Activated T-helper 2 cell treated with anti-CD3 and anti-CD28 coated beads, Interferon-gamma antibody, Interleukin-2, Interleukin-4, amounts not matched to agents 10 μg/mL and 5 μg/mL and 100 μg/mL, durations not matched to agents 14 hours and 24 hours and 36 hours (primary cell): ENCODE measurements around the gene ULK4. TPM values are rescaled to one million over a fixed set of nuclear protein-coding genes. Genes with fewer than 3 reads are reported as not detected.
"Not testable (repeated sequence)": the region's sequence is repeated elsewhere in the genome, so short reads cannot be mapped to it uniquely, and the experiment has no call there.

Experiments
- DNase-seq: peaks from one replicate; pipeline ENCODE4 v3.0.0; 2021; ENCODE audit warnings: low spot score
- H3K27ac Mint-ChIP-seq: one replicate; pipeline ENCODE4 v1.8.0; 2021; ENCODE audit warnings: mixed read lengths
- H3K27me3 Mint-ChIP-seq: one replicate; pipeline ENCODE4 v1.8.0; 2021; ENCODE audit warnings: low read depth, mixed read lengths
- H3K36me3 Mint-ChIP-seq: one replicate; pipeline ENCODE4 v1.8.0; 2021; ENCODE audit warnings: low read depth, mixed read lengths
- H3K4me1 Mint-ChIP-seq: one replicate; pipeline ENCODE4 v1.8.0; 2021; ENCODE audit warnings: low read depth, mixed read lengths
- H3K4me3 Mint-ChIP-seq: one replicate; pipeline ENCODE4 v1.8.0; 2021; ENCODE audit warnings: low read depth, mild to moderate bottlenecking, moderate library complexity, mixed read lengths
- H3K9me3 Mint-ChIP-seq: one replicate; pipeline ENCODE4 v1.8.0; 2021; ENCODE audit warnings: mixed read lengths
- intact Hi-C: fragments of 100-400 bp; cut with micrococcal nuclease; formaldehyde crosslinking; loops from one replicate; pipeline ENCODE4 v1.15.1; 2023
- total RNA-seq: library from RNA; stranded (reverse); gene quantifications from 2 replicates; pipeline ENCODE4 v1.2.3, GENCODE V29; 2022

The ULK4 gene
- total RNA-seq, 1 donor from 2014 or later = 7.5 TPM

GRCh38 chr3:41846850-41847249 lies 115.1 kb downstream of the ULK4 start:
- Mint-ChIP-seq H3K4me1 (peaks cover 8% of the 10 kb centered on the region), H3K9me3 (peaks cover 24% of the 10 kb centered on the region), H3K36me3 (peaks cover 5% of the 10 kb centered on the region), H3K4me3 (no peak overlapping the region), H3K27me3 (no peaks in the 10 kb centered on the region), H3K27ac (no peak overlapping the region)
- intact Hi-C loops = no loop called here
- no peak for DNase-seq

- peaks cover 5% of the 10 kb centered on the region for H3K36me3 Mint-ChIP-seq
- H3K9me3 Mint-ChIP-seq = peaks cover 21% of the 10 kb centered on the region
- H3K27ac Mint-ChIP-seq = no peak overlapping the region
- no peak overlapping the region for H3K4me3 Mint-ChIP-seq
- H3K27me3 Mint-ChIP-seq = no peaks in the 10 kb centered on the region
- DNase-seq = no peak
- peaks cover 8% of the 10 kb centered on the region for H3K4me1 Mint-ChIP-seq
- intact Hi-C loops = no loop called here
Observed at GRCh38 chr3:41845826-41846225, 116.1 kb downstream of the ULK4 start.

- H3K9me3 Mint-ChIP-seq = peaks cover 24% of the 10 kb centered on the region
- H3K4me1 Mint-ChIP-seq, intact Hi-C loops, DNase-seq, H3K27ac Mint-ChIP-seq, H3K4me3 Mint-ChIP-seq, H3K36me3 Mint-ChIP-seq, H3K27me3 Mint-ChIP-seq: not testable (repeated sequence)
Observed at GRCh38 chr3:41844256-41844655, 117.6 kb downstream of the ULK4 start.

GRCh38 chr3:41840936-41841668 lies 120.8 kb downstream of the ULK4 start:
- H3K36me3 Mint-ChIP-seq, DNase-seq, H3K4me1 Mint-ChIP-seq, H3K4me3 Mint-ChIP-seq, H3K27me3 Mint-ChIP-seq, intact Hi-C loops, H3K27ac Mint-ChIP-seq: not testable (repeated sequence)
- H3K9me3 Mint-ChIP-seq = peaks cover 22% of the 10 kb centered on the region

GRCh38 chr3:41836360-41837134 lies 125.4 kb downstream of the ULK4 start:
- Mint-ChIP-seq H3K36me3 (no peaks in the 10 kb centered on the region), H3K27me3 (no peaks in the 10 kb centered on the region), H3K27ac (peak overlapping the region; percentile 22), H3K4me3 (no peak overlapping the region), H3K4me1 (peaks cover 8% of the 10 kb centered on the region), H3K9me3 (peaks cover 14% of the 10 kb centered on the region)
- DNase-seq = no peak
- intact Hi-C loops = loop anchor here (2.0 to 5.0 kb wide), 2 partner anchors 228 to 864 kb away; no protein-coding TSS in a partner anchor

- intact Hi-C loops = no loop called here
- Mint-ChIP-seq H3K36me3 (no peaks in the 10 kb centered on the region), H3K4me1 (peaks cover 8% of the 10 kb centered on the region), H3K9me3 (peaks cover 16% of the 10 kb centered on the region), H3K4me3 (no peak overlapping the region), H3K27ac (no peak overlapping the region), H3K27me3 (no peaks in the 10 kb centered on the region)
- DNase-seq = no peak
Observed at GRCh38 chr3:41833628-41834027, 128.3 kb downstream of the ULK4 start.

- Mint-ChIP-seq H3K9me3 (no peaks in the 10 kb centered on the region), H3K4me3 (no peak overlapping the region), H3K4me1 (no peaks in the 10 kb centered on the region), H3K27me3 (no peaks in the 10 kb centered on the region), H3K27ac (no peak overlapping the region), H3K36me3 (no peaks in the 10 kb centered on the region)
- intact Hi-C loops = no loop called here
- no peak for DNase-seq
Observed at GRCh38 chr3:41819236-41819635, 142.7 kb downstream of the ULK4 start.

GRCh38 chr3:41808618-41809017 lies 153.3 kb downstream of the ULK4 start:
- intact Hi-C loops = no loop called here

GRCh38 chr3:41808152-41808551 lies 153.8 kb downstream of the ULK4 start:
- no peaks in the 10 kb centered on the region for H3K27me3 Mint-ChIP-seq
- DNase-seq = no peak
- H3K4me3 Mint-ChIP-seq = no peak overlapping the region
- no peaks in the 10 kb centered on the region for H3K36me3 Mint-ChIP-seq
- peaks cover 2% of the 10 kb centered on the region for H3K9me3 Mint-ChIP-seq
- H3K27ac Mint-ChIP-seq = no peak overlapping the region
- intact Hi-C loops = no loop called here
- H3K4me1 Mint-ChIP-seq = no peaks in the 10 kb centered on the region

More at GRCh38 chr3:41808618-41809017, 153.3 kb downstream of the ULK4 start:
- Mint-ChIP-seq H3K27me3 (no peaks in the 10 kb centered on the region), H3K36me3 (no peaks in the 10 kb centered on the region), H3K4me3 (no peak overlapping the region), H3K4me1 (no peaks in the 10 kb centered on the region), H3K27ac (no peak overlapping the region), H3K9me3 (no peaks in the 10 kb centered on the region)
- DNase-seq = no peak

- no peaks in the 10 kb centered on the region for H3K9me3 Mint-ChIP-seq
- intact Hi-C loops = no loop called here
- no peaks in the 10 kb centered on the region for H3K27me3 Mint-ChIP-seq
- H3K36me3 Mint-ChIP-seq = no peaks in the 10 kb centered on the region
- no peak overlapping the region for H3K4me3 Mint-ChIP-seq
- DNase-seq = no peak
- H3K4me1 Mint-ChIP-seq = no peaks in the 10 kb centered on the region
- no peak overlapping the region for H3K27ac Mint-ChIP-seq
Observed at GRCh38 chr3:41794748-41795589, 166.9 kb downstream of the ULK4 start.

GRCh38 chr3:41792806-41793205 lies 169.1 kb downstream of the ULK4 start:
- H3K4me1 Mint-ChIP-seq = no peaks in the 10 kb centered on the region
- H3K27me3 Mint-ChIP-seq = no peaks in the 10 kb centered on the region
- H3K27ac Mint-ChIP-seq = no peak overlapping the region
- H3K4me3 Mint-ChIP-seq = no peak overlapping the region
- DNase-seq = no peak
- H3K9me3 Mint-ChIP-seq = no peaks in the 10 kb centered on the region
- intact Hi-C loops = no loop called here
- H3K36me3 Mint-ChIP-seq = no peaks in the 10 kb centered on the region

GRCh38 chr3:41769106-41769505 lies 192.8 kb downstream of the ULK4 start:
- intact Hi-C loops = no loop called here
- Mint-ChIP-seq H3K36me3 (no peaks in the 10 kb centered on the region), H3K4me3 (no peak overlapping the region), H3K27me3 (no peaks in the 10 kb centered on the region), H3K9me3 (no peaks in the 10 kb centered on the region), H3K4me1 (no peaks in the 10 kb centered on the region), H3K27ac (no peak overlapping the region)
- DNase-seq = no peak
